NT2/D1 (cell line): ENCODE results near the gene CHST15.

Source experiments
- SUZ12 ChIP-seq: IDR thresholded peaks from 2 replicates; pipeline ENCODE4 v1.6.1; 2011; ENCODE audit not compliant: insufficient read length, insufficient read depth; ENCODE audit errors: extremely low read depth
- YY1 ChIP-seq: IDR thresholded peaks from 2 replicates; pipeline ENCODE4 v1.6.1; 2011; ENCODE audit not compliant: insufficient read length, insufficient read depth
- ZNF274 ChIP-seq: IDR thresholded peaks from 2 replicates; pipeline ENCODE4 v1.6.1; 2011; ENCODE audit warnings: mild to moderate bottlenecking, low read depth, low read length

- TF ChIP-seq ZNF274 (no peak), SUZ12 (no peak), YY1 (no peak)
Observed at GRCh38 chr10:124124769-124125161, 31.4 kb upstream of the CHST15 start.
